Central memory CD4-positive, alpha-beta T cell (primary cell): ENCODE measurements around the gene DNAJC6.
"Not testable (repeated sequence)": the region's sequence is repeated elsewhere in the genome, so short reads cannot be mapped to it uniquely, and the experiment has no call there.

ENCODE experiments used
- DNase-seq: peaks from one replicate; pipeline ENCODE4 v3.0.0; 2022

The DNAJC6 gene

GRCh38 chr1:65434255-65434654 is 124.9 kb downstream of the DNAJC6 start:
- no peak for DNase-seq

DNA sequence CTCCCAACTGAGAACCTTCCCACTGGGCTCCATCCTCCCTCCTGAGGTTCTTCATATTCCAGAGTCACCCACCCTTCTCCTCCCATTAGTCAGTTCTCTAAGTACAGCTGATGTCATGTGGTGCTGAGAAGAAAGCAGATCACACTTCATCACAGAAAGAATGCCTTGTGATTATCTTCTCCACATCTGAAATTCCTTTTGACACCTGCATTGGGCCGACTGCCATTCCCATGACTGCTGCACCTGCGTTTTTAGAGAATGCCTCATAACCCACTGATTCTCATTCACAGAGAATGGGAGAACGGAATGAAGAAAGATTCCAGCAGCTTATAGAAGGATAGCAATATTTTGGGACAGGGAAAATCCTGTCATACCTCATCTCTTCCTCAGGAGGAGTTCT is 125.4 kb downstream of the DNAJC6 start:
- DNase-seq, result no peak

DNA sequence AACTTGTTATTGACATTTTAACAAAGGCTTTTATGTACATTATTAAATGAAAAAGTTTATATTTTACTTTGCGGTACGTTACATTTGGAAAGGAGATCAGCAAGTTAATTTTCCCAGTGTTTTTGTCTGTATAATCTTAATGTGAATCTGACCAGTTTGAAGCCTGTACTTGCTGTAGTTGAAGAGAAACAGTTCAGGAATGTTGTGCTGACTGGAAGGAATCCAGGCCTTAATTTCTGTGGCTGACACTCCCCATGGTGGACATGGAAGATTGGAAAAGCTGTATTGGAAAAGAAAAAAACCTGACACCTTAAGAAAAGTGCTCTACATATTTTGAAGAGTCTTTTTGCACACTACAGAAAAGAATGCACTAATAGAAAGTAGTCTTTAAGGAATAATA is 126.6 kb downstream of the DNAJC6 start:
- no peak for DNase-seq

DNA sequence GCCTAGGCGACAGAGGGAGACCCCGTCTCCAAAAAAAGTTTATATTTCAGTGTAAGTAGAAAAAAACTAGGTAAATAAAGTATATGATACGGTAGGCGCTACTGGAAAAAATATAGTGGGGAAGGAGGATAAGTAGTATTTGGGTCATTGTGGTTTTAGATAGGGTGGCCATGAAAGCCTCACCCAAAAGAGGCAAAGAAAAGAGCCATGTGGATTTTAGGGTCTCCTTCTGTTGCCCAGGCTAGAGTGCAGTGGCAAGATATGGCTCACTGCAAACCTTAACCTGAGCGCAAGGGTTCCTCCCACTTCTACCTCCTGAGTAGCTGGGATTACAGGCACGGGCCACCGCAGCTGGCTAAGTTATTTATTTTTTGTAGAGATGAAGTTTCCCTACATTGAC is 128.3 kb downstream of the DNAJC6 start:
- no peak for DNase-seq

DNA sequence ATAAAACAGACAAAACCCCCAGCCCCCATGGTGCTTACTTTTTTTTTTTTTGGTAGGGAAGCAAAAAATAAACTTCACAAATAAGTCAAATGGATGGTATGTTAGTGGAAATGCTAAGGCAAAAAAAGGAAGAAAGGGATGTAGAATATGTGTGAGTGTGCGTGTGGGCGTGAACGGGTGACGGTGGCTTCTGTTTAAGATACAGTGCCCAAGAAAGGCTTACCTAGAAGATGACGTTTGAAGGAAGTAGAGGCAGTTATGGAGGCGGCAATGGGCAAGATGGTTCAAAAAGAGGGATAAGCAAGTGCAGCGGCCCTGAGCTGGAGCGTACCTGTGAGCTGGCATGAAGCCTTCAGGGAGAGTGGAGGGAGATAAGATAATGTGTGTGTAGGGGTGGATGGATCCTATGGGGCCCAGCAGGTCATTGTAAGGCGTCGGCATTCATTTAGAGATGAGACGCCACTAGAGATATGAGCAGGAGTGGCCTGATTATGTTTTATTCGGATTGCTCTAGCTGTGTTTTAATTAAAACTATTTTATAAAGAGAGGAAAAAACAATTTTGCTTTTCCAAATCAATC is 131.1 kb downstream of the DNAJC6 start:
- no peak for DNase-seq

- DNase-seq, result no peak
Observed at GRCh38 chr1:65440915-65441314, 131.6 kb downstream of the DNAJC6 start.

DNA sequence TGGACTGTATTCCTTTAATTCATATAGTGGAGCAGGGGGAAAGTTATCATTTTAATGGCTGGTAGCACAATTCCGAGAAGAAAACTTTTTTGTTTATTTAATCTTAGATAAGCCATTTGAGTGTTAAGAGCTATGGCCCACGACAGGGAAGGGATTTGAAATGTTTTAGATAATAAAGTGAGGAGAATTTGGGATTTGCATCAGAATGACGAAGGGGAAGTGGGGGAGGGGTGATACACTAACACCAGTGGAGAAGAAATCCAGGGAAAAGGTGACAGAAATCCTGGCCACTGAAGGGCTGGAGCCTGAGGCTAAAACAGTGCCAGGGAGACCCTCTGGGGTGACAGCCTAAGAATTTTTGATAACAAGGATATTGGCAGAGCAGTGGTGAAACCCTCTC is 132.1 kb downstream of the DNAJC6 start:
- no peak for DNase-seq

- DNase-seq, result no peak
Observed at GRCh38 chr1:65442442-65442841, 133.1 kb downstream of the DNAJC6 start.

DNA sequence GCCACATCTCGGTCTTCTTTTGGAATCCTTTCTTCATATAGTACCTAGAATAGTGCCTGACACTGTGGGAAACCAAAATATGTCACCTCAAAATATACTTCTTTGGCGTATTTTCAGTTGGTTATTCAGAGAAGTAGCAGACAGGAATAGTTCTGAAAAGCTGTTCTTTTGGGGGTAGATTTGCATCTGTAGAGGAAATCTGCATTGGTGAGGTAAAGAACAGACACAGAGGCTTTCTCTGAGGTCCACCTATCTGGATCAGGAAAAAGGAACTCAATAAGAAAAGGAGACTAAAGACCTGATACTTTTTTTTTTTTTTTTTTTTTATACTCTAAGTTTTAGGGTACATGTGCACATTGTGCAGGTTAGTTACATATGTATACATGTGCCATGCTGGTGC is 134.3 kb downstream of the DNAJC6 start:
- no peak for DNase-seq

DNA sequence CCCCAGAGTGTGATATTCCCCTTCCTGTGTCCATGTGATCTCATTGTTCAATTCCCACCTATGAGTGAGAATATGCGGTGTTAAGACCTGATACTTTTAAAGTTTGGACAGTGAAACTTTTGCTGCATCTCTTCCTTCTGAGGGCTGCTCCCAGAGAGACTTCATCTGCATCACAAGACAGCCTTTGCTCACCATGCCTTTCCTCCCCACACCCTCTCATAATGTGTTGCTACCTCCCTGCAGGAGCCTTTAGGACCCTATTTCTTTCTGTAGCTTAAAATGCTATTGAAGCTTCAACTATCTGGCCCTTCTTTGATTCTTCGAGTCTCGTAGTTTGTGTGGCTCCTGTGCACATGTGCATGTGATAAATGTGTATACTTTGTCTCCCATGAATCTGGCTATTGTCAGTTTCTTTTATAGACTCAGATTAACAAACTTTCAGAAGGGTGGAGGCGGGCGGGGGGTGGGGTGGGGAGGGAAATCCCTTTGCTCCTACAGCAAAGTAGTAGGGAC is 134.8 kb downstream of the DNAJC6 start:
- no peak for DNase-seq

DNA sequence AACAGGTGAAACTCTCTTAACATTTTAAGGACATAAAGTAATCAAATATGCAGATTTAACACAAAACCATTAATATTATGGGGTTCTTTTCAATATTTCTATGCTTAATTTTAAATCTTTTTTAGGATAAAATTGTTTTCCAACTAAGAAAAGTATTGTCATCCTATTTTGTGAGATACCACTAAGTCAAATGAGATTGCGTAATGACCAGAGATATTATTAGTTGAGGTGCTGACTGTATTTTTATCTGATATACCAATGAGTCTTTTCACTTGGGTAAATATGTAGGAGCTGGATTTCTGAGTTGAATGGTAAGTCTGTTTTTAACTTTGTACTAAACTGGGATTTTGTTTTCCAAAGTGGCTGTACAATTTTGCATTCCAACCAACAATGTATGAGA is 136.5 kb downstream of the DNAJC6 start:
- DNase-seq, result no peak

GRCh38 chr1:65449214-65449823 is 140.0 kb downstream of the DNAJC6 start:
- no peak for DNase-seq

- DNase-seq, result not testable (repeated sequence)
Observed at GRCh38 chr1:65455678-65456077, 146.3 kb downstream of the DNAJC6 start.

DNA sequence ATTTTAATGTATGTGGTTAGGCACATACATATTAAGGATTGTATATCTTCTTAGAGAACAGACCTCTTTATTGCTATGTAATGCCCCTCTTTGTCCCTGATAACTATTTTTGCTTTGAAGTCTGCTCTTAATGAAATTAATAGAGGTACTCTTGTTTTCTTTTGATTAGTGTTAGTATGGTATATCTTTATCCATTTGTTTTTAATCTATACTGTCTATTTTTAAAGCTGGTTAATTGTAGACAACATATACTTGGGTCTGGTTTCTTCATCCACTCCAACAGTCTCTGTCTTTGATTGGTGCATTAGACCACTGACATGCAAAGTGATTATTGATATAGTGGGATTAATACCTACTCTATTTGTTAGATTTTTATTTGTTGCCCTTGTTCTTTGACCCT is 147.1 kb downstream of the DNAJC6 start:
- DNase-seq, result no peak

DNA sequence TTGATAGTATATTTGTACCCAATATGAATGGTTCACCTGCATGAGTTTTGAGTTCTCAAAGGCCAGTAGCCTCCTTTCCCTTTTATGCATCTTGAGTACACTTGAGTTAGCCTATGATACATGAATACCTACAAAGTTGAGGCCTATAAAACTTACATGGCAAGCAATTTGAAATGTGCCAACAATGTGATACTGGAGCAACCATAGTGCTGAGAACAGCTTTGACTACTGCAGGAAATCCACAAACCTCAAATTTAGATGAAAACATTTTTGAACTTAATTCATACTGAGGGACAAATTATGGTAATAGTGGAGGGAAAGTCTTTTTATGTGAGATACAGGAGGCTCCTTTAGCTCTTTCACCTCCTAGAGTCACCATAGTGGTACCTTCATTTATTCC is 148.5 kb downstream of the DNAJC6 start:
- no peak for DNase-seq

DNA sequence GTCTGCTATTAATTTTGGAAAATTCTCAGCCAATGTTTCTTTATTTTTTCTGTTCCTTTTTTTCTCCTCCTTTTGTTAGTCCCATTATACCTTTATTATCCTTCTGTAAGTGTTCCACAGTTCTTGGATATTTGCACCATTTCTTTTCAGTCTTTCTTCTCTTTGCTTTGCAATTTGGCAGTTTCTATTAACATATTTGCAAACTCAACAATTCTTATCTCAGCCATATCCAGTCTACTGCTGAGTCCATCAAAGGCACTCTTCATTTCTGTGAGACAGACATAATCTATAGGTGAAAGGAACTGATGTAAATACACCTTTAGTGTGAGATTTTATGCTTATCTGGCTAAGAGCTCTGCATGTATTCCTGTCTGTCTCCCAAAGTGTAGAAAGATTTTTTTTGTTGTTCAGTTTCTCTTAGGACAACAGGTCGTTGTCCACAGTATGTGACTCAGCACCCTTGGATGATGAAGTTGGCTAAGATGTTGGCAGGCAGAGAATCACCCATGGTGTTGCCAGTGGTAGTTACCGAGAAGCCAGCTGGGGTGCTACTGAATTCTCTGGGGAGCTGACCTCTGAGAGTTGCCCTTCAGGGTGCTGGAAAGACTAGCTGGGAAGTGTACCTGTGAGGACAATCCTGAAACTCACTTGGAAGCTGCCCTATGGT is 149.5 kb downstream of the DNAJC6 start:
- DNase-seq, result no peak

GRCh38 chr1:65459397-65459768 is 150.0 kb downstream of the DNAJC6 start:
- no peak for DNase-seq
